ENCODE measurements around the gene NKD1. TPM values are rescaled to one million over a fixed set of nuclear protein-coding genes. Genes with fewer than 3 reads are reported as not detected.

Gene NKD1
- total and polyA plus RNA-seq, 2 experiments from 2014 or later: 0.86 to 1.4 TPM

DNA sequence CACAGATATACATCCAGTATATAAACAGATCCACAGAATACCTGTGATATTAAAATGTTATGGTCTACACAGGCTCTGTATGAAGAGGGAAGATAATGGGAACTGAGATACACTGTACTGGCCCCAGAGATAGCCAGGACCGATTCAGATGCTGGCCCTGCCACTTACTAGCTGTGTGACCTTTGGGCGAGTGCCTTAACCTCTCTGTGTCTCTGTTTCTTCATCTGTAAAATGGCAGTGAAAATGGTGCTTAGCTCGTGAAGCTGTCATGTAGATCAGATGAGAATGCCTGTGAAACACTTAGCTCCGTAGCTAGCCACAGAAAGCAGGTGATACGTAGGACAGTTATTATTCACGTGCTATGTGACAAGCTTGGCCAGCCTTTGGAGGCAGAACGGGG, 22.2 kb downstream of the NKD1 start:
- Histone ChIP-seq H3K27me3 (peaks cover 3% of the 10 kb centered on the region), H3K9me3 (ENCODE audit: low read depth) (no peaks in the 10 kb centered on the region), H3K4me3 (no peak overlapping the region), H3K36me3 (no peaks in the 10 kb centered on the region), H3K4me1 (ENCODE audit: low read depth) (no peaks in the 10 kb centered on the region), H3K27ac (no peak overlapping the region)
- TF ChIP-seq, protein P1, sequence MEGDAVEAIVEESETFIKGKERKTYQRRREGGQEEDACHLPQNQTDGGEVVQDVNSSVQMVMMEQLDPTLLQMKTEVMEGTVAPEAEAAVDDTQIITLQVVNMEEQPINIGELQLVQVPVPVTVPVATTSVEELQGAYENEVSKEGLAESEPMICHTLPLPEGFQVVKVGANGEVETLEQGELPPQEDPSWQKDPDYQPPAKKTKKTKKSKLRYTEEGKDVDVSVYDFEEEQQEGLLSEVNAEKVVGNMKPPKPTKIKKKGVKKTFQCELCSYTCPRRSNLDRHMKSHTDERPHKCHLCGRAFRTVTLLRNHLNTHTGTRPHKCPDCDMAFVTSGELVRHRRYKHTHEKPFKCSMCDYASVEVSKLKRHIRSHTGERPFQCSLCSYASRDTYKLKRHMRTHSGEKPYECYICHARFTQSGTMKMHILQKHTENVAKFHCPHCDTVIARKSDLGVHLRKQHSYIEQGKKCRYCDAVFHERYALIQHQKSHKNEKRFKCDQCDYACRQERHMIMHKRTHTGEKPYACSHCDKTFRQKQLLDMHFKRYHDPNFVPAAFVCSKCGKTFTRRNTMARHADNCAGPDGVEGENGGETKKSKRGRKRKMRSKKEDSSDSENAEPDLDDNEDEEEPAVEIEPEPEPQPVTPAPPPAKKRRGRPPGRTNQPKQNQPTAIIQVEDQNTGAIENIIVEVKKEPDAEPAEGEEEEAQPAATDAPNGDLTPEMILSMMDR (IDR thresholded peaks at IDR 0.05; ENCODE audit: low read depth, low read length): no peak
- no peak for DNase-seq (ENCODE audit: low read depth in 1 of 2, low spot score in 1 of 2)

DNA sequence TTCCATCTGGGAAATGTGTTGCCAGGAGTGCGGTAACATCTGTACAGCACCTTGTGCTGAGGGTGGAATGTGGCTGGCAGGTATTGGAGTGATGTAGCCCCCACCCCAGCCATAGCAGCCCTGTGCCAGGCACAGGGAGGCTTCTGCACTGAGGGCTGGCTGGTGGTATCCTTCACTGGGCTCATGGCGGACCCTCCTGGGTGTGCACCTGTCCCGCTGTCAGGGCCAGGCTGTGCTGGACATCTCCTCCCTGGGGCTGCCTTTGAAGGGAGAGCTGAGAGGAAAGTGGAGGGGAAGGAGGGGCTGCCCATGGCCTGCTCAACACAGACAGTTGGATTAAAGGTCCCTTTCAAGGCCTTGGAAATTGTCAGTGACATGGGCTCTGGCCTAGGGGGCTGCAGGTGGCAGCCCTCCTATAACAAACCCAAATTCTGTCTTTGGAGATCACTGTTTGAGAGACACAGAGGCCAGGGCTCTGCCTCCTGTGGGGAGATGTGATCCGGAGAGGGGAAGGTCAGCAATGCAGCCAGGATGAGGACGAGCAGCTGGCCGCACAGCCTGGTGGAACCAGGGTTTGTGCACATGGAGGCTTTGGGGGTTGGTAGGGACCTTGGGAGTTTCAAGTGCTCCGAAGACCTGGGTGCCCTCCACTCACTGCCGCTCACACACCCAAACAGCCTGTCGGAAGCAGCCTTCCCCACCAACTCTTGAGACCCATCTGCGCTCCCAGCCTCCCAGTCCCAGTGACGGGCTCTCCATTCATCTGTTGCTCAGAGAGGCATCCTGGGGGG, 22.8 kb downstream of the NKD1 start:
- Histone ChIP-seq H3K27me3 (peaks cover 3% of the 10 kb centered on the region), H3K4me3 (no peak overlapping the region), H3K9me3 (ENCODE audit: low read depth) (no peaks in the 10 kb centered on the region), H3K36me3 (no peaks in the 10 kb centered on the region), H3K27ac (no peak overlapping the region), H3K4me1 (ENCODE audit: low read depth) (no peaks in the 10 kb centered on the region)
- DNase-seq (ENCODE audit: low read depth in 1 of 2, low spot score in 1 of 2): no peak
- TF ChIP-seq, protein P1 (IDR thresholded peaks at IDR 0.05; ENCODE audit: low read depth, low read length): no peak

DNA sequence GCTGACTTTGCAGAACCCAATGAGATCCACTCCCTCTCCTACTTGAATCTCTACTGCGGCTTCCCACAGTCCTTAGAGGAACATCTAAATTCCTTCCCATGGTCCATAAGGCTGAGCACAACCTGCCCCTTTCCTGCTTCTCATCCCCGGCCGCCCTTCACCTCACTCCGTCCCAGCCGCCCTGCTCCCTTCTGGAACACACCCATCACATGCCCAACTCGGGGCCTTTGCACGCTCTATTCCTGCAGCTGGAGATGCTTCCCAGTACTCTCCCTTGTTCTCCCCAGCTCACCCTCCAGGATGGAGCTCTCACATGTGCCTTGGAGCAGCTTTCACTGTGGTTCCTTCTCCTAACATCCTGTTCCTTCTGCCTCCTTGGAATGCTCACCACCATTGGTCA, 23.6 kb downstream of the NKD1 start:
- no peaks in the 10 kb centered on the region for H3K9me3 ChIP-seq (ENCODE audit: low read depth)
- H3K4me3 ChIP-seq: no peak overlapping the region
- DNase-seq (ENCODE audit: low read depth in 1 of 2, low spot score in 1 of 2): no peak
- H3K4me1 ChIP-seq (ENCODE audit: low read depth): no peaks in the 10 kb centered on the region
- H3K27ac ChIP-seq: no peak overlapping the region
- TF ChIP-seq, protein P1 (IDR thresholded peaks at IDR 0.05; ENCODE audit: low read depth, low read length): no peak
- no peaks in the 10 kb centered on the region for H3K36me3 ChIP-seq
- H3K27me3 ChIP-seq: peaks cover 3% of the 10 kb centered on the region

DNA sequence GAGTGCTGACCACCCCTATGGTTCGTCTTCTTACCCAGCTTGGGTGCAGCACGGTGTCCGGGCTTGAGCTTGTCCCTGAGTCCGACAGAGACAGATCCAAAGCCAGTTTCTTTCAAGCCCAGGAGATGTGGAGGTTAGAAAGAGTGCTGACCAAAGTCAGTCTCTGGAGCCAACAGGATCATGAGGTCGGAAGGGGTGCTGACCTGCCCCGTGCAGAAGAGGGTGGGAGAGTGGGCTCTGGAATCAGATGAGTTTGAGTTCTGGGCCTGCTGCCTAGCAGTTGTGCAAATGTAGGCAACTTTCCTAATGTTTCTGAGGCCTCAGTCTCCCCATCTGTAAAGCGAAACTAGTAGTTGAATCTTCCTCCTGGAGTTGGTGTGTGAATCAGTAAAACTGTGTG, 24.5 kb downstream of the NKD1 start:
- H3K4me1 ChIP-seq (ENCODE audit: low read depth): no peaks in the 10 kb centered on the region
- H3K4me3 ChIP-seq: no peak overlapping the region
- no peak for DNase-seq (ENCODE audit: low read depth in 1 of 2, low spot score in 1 of 2)
- no peaks in the 10 kb centered on the region for H3K36me3 ChIP-seq
- H3K27me3 ChIP-seq: peaks cover 3% of the 10 kb centered on the region
- H3K27ac ChIP-seq: no peak overlapping the region
- TF ChIP-seq, protein P1 (IDR thresholded peaks at IDR 0.05; ENCODE audit: low read depth, low read length): no peak
- no peaks in the 10 kb centered on the region for H3K9me3 ChIP-seq (ENCODE audit: low read depth)

DNA sequence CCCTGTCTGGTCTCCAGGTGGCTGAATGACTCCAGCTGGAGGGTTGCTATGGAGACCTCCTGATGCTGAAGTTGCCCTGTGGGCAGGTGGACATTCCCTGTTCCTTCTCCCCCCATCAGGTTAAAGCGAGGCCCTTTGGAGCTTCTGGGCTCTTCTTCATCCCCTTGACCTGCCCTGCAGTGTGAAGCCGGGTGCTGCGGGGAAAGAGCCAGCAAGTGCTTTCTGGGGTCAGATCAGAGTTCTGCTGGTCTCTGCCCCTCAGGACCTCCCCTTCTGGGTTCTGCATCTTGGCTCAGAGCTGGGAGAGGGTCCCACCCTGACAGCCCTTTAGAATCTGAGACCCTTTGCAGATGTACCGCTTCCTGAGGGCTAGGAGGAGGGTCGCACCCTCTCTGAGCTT, 25.1 kb downstream of the NKD1 start:
- no peaks in the 10 kb centered on the region for H3K36me3 ChIP-seq
- no peaks in the 10 kb centered on the region for H3K9me3 ChIP-seq (ENCODE audit: low read depth)
- H3K4me3 ChIP-seq: no peak overlapping the region
- peaks cover 3% of the 10 kb centered on the region for H3K27me3 ChIP-seq
- no peak for DNase-seq (ENCODE audit: low read depth in 1 of 2, low spot score in 1 of 2)
- TF ChIP-seq, protein P1 (IDR thresholded peaks at IDR 0.05; ENCODE audit: low read depth, low read length): no peak
- H3K27ac ChIP-seq: no peak overlapping the region
- no peaks in the 10 kb centered on the region for H3K4me1 ChIP-seq (ENCODE audit: low read depth)
